ENCODE results near the gene WFIKKN2. TPM values are rescaled to one million over a fixed set of nuclear protein-coding genes. Genes with fewer than 3 reads are reported as not detected.

The WFIKKN2 gene
- total RNA-seq, 1 donor from 2014 or later, result 0.07 TPM

DNA sequence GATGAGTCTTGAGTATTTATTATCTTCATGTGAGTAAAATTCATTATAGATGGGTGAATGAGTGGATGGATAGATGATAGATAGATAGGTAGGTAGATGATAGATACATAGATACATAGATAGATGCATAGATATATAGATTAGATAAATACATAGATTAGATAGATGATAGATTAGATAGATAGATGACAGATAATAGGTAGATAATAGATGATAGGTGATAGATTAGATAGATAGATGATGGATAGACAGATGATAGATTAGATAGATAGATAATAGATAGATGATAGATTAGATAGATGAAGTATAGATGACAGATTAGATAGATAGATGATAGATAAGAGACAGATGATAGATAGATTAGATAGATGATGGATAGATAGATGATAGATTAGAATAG lies 21.8 kb upstream of the WFIKKN2 start:
- H3K4me3 Mint-ChIP-seq (ENCODE audit: unreplicated experiment), result no peak overlapping the region
- H3K9me3 Mint-ChIP-seq (ENCODE audit: unreplicated experiment), result no peaks in the 10 kb centered on the region
- no peak for FAIRE-seq
- Histone ChIP-seq H3K79me2 (ENCODE audit: insufficient read depth, low read length) (no peaks in the 10 kb centered on the region), H3K4me3 (ENCODE audit: insufficient read depth, low read depth, low read length) (no peak overlapping the region), H3K4me2 (ENCODE audit: low read length) (no peak overlapping the region), H3K36me3 (ENCODE audit: insufficient read depth, low read length) (no peaks in the 10 kb centered on the region), H3K4me1 (ENCODE audit: insufficient read depth, low read length) (peaks cover 9% of the 10 kb centered on the region), H3K9me3 (ENCODE audit: insufficient read depth, low read depth, low read length) (no peaks in the 10 kb centered on the region), H3K9ac (ENCODE audit: low read length) (no peak overlapping the region), H3K27ac (ENCODE audit: low read depth, low read length) (no peak overlapping the region), H2AFZ (ENCODE audit: low read depth, low read length) (no peak overlapping the region), H3K27me3 (ENCODE audit: insufficient read depth, low read length) (peaks cover 5% of the 10 kb centered on the region), H4K20me1 (ENCODE audit: insufficient read depth, low read length) (no peaks in the 10 kb centered on the region)
- TF ChIP-seq EZH2 (IDR thresholded peaks at IDR 0.05; ENCODE audit: insufficient read depth, low read length), result no peak
- TF ChIP-seq CTCF (IDR thresholded peaks at IDR 0.05; ENCODE audit: insufficient read depth, low read depth, low read length), result no peak
- no peak for DNase-seq (ENCODE audit: low read depth)
- H3K27me3 Mint-ChIP-seq (ENCODE audit: low read depth, unreplicated experiment), result peaks cover 19% of the 10 kb centered on the region
- H3K4me1 Mint-ChIP-seq (ENCODE audit: low read depth, unreplicated experiment), result peaks cover 11% of the 10 kb centered on the region
- no peak overlapping the region for H3K27ac Mint-ChIP-seq (ENCODE audit: unreplicated experiment)
- no peaks in the 10 kb centered on the region for H3K36me3 Mint-ChIP-seq (ENCODE audit: low read depth, unreplicated experiment)

GRCh38 chr17:50815400-50815799 lies 20.0 kb upstream of the WFIKKN2 start:
- no peak overlapping the region for H3K4me3 ChIP-seq (ENCODE audit: insufficient read depth, low read depth, low read length)
- TF ChIP-seq EZH2 (IDR thresholded peaks at IDR 0.05; ENCODE audit: insufficient read depth, low read length) (no peak), CTCF (IDR thresholded peaks at IDR 0.05; ENCODE audit: insufficient read depth, low read depth, low read length) (no peak)
- peaks cover 5% of the 10 kb centered on the region for H3K27me3 ChIP-seq (ENCODE audit: insufficient read depth, low read length)
- H4K20me1 ChIP-seq (ENCODE audit: insufficient read depth, low read length), result no peaks in the 10 kb centered on the region
- H3K4me1 ChIP-seq (ENCODE audit: insufficient read depth, low read length), result peaks cover 9% of the 10 kb centered on the region
- no peaks in the 10 kb centered on the region for H3K9me3 ChIP-seq (ENCODE audit: insufficient read depth, low read depth, low read length)
- Mint-ChIP-seq H3K4me1 (ENCODE audit: low read depth, unreplicated experiment) (peaks cover 13% of the 10 kb centered on the region), H3K27ac (ENCODE audit: unreplicated experiment) (no peak overlapping the region), H3K27me3 (ENCODE audit: low read depth, unreplicated experiment) (peaks cover 20% of the 10 kb centered on the region), H3K9me3 (ENCODE audit: unreplicated experiment) (no peaks in the 10 kb centered on the region), H3K4me3 (ENCODE audit: unreplicated experiment) (no peak overlapping the region), H3K36me3 (ENCODE audit: low read depth, unreplicated experiment) (no peaks in the 10 kb centered on the region)
- H3K9ac ChIP-seq (ENCODE audit: low read length), result no peak overlapping the region
- DNase-seq (ENCODE audit: low read depth) (no peak), FAIRE-seq (no peak)
- H3K79me2 ChIP-seq (ENCODE audit: insufficient read depth, low read length), result no peaks in the 10 kb centered on the region
- H3K36me3 ChIP-seq (ENCODE audit: insufficient read depth, low read length), result no peaks in the 10 kb centered on the region
- H3K4me2 ChIP-seq (ENCODE audit: low read length), result no peak overlapping the region
- H2AFZ ChIP-seq (ENCODE audit: low read depth, low read length), result no peak overlapping the region
- no peak overlapping the region for H3K27ac ChIP-seq (ENCODE audit: low read depth, low read length)

DNA sequence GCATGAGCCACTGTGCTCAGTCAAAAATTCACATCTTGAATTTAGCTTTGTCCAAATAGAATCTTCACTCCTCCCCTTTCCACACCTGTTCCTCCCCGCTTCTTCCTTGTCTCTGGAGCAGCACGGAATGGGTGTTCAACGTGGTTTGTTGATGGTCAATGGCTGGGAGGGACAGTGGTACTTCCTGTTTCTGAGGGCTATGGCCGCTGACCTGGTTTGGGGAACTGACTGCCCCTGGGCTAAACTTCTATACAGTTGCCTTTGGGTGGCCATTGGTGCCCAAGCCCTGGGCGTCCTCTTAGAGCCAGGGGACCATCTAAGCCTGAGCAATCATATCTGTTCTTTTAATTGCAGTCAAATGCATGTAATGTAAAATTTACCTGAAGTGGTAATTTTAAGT lies 19.1 kb upstream of the WFIKKN2 start:
- no peak overlapping the region for H3K27ac ChIP-seq (ENCODE audit: low read depth, low read length)
- DNase-seq (ENCODE audit: low read depth) (no peak), FAIRE-seq (no peak)
- Mint-ChIP-seq H3K4me1 (ENCODE audit: low read depth, unreplicated experiment) (peaks cover 13% of the 10 kb centered on the region), H3K9me3 (ENCODE audit: unreplicated experiment) (no peaks in the 10 kb centered on the region), H3K36me3 (ENCODE audit: low read depth, unreplicated experiment) (no peaks in the 10 kb centered on the region), H3K4me3 (ENCODE audit: unreplicated experiment) (no peak overlapping the region), H3K27ac (ENCODE audit: unreplicated experiment) (no peak overlapping the region), H3K27me3 (ENCODE audit: low read depth, unreplicated experiment) (peaks cover 15% of the 10 kb centered on the region)
- H3K79me2 ChIP-seq (ENCODE audit: insufficient read depth, low read length), result no peaks in the 10 kb centered on the region
- no peak overlapping the region for H3K4me3 ChIP-seq (ENCODE audit: insufficient read depth, low read depth, low read length)
- no peaks in the 10 kb centered on the region for H4K20me1 ChIP-seq (ENCODE audit: insufficient read depth, low read length)
- H3K4me1 ChIP-seq (ENCODE audit: insufficient read depth, low read length), result peaks cover 9% of the 10 kb centered on the region
- no peaks in the 10 kb centered on the region for H3K9me3 ChIP-seq (ENCODE audit: insufficient read depth, low read depth, low read length)
- no peak overlapping the region for H2AFZ ChIP-seq (ENCODE audit: low read depth, low read length)
- no peak overlapping the region for H3K4me2 ChIP-seq (ENCODE audit: low read length)
- TF ChIP-seq CTCF (IDR thresholded peaks at IDR 0.05; ENCODE audit: insufficient read depth, low read depth, low read length) (no peak), EZH2 (IDR thresholded peaks at IDR 0.05; ENCODE audit: insufficient read depth, low read length) (no peak)
- H3K27me3 ChIP-seq (ENCODE audit: insufficient read depth, low read length), result peaks cover 1% of the 10 kb centered on the region
- H3K9ac ChIP-seq (ENCODE audit: low read length), result no peak overlapping the region
- H3K36me3 ChIP-seq (ENCODE audit: insufficient read depth, low read length), result no peaks in the 10 kb centered on the region
